H9 (cell line): ENCODE measurements around the gene DPM1. TPM values are rescaled to one million over a fixed set of nuclear protein-coding genes. Genes with fewer than 3 reads are reported as not detected.

Source experiments
- DNase-seq: peaks from one replicate; pipeline ENCODE4 v3.0.0-alpha.2; 2017
- H2AFZ ChIP-seq: one replicate; pipeline ENCODE4 v1.6.1; 2013; ENCODE audit warnings: mild to moderate bottlenecking, low read length, control low read depth, moderate library complexity
- H2AK5ac ChIP-seq: 2 replicates; pipeline ENCODE4 v1.6.1; 2013; ENCODE audit warnings: low read length, control low read depth, mixed read lengths; ENCODE audit not compliant: insufficient read length
- H2BK120ac ChIP-seq: one replicate; pipeline ENCODE4 v1.6.1; 2013; ENCODE audit warnings: low read depth, mild to moderate bottlenecking, low read length, control low read depth, inconsistent platforms; ENCODE audit not compliant: poor library complexity, severe bottlenecking
- H2BK12ac ChIP-seq: 2 replicates; pipeline ENCODE4 v1.6.1; 2013; ENCODE audit warnings: low read length, control low read depth, mixed read lengths, low read depth; ENCODE audit not compliant: insufficient read length
- H2BK15ac ChIP-seq: 2 replicates; pipeline ENCODE4 v1.6.1; 2013; ENCODE audit warnings: low read depth, low read length, control low read depth
- H2BK20ac ChIP-seq: one replicate; pipeline ENCODE4 v1.6.1; 2013; ENCODE audit warnings: low read depth, mild to moderate bottlenecking, low read length, control low read depth, inconsistent platforms; ENCODE audit not compliant: poor library complexity, severe bottlenecking
- H2BK5ac ChIP-seq: 2 replicates; pipeline ENCODE4 v1.6.1; 2013; ENCODE audit warnings: low read length, control low read depth, mixed read lengths; ENCODE audit not compliant: insufficient read length
- H3K14ac ChIP-seq: 2 replicates; pipeline ENCODE4 v1.6.1; 2013; ENCODE audit warnings: low read length, control low read depth; ENCODE audit not compliant: insufficient read depth
- H3K18ac ChIP-seq: 2 replicates; pipeline ENCODE4 v1.6.1; 2013; ENCODE audit warnings: low read depth, mild to moderate bottlenecking, mixed read lengths, low read length, control low read depth; ENCODE audit not compliant: insufficient read length
- H3K23ac ChIP-seq: 2 replicates; pipeline ENCODE4 v1.6.1; 2013; ENCODE audit warnings: low read length, control low read depth, mixed read lengths, low read depth; ENCODE audit not compliant: insufficient read length
- H3K23me2 ChIP-seq: 2 replicates; pipeline ENCODE4 v1.6.1; 2013; ENCODE audit warnings: low read depth, mild to moderate bottlenecking, mixed read lengths, low read length, control low read depth; ENCODE audit not compliant: insufficient read length, poor library complexity, severe bottlenecking
- H3K27ac ChIP-seq: 2 replicates; pipeline ENCODE4 v1.5.1; 2013; ENCODE audit warnings: low read length, control low read depth, mixed read lengths, low read depth; ENCODE audit not compliant: insufficient read length
- H3K27me3 ChIP-seq: 2 replicates; pipeline ENCODE4 v1.6.1; 2013; ENCODE audit warnings: low read length, control low read depth, inconsistent platforms; ENCODE audit not compliant: insufficient read depth
- H3K4ac ChIP-seq: 2 replicates; pipeline ENCODE4 v1.6.1; 2013; ENCODE audit warnings: low read depth, mild to moderate bottlenecking, control low read depth, inconsistent platforms, low read length, moderate library complexity
- H3K4me1 ChIP-seq: 2 replicates; pipeline ENCODE4 v1.6.1; 2013; ENCODE audit warnings: low read length, control low read depth, inconsistent platforms; ENCODE audit not compliant: insufficient read depth
- H3K4me2 ChIP-seq: 2 replicates; pipeline ENCODE4 v1.6.1; 2013; ENCODE audit warnings: low read length, control low read depth, mixed read lengths; ENCODE audit not compliant: insufficient read length, insufficient read depth
- H3K56ac ChIP-seq: 2 replicates; pipeline ENCODE4 v1.6.1; 2013; ENCODE audit warnings: low read depth, mild to moderate bottlenecking, mixed read lengths, low read length, control low read depth; ENCODE audit not compliant: insufficient read length
- H3K79me1 ChIP-seq: 2 replicates; pipeline ENCODE4 v1.6.1; 2013; ENCODE audit warnings: low read depth, mild to moderate bottlenecking, moderate library complexity, low read length, control low read depth, inconsistent platforms; ENCODE audit not compliant: insufficient read depth, poor library complexity, severe bottlenecking
- H3K79me2 ChIP-seq: 2 replicates; pipeline ENCODE4 v1.6.1; 2013; ENCODE audit warnings: low read length, control low read depth, inconsistent platforms; ENCODE audit not compliant: insufficient read depth
- H3K9ac ChIP-seq: 2 replicates; pipeline ENCODE4 v1.6.1; 2013; ENCODE audit warnings: low read length, control low read depth, mixed read lengths; ENCODE audit not compliant: insufficient read length; ENCODE audit errors: extremely low read depth
- H3K9me3 ChIP-seq: one replicate; pipeline ENCODE4 v1.6.1; 2013; ENCODE audit warnings: low read depth, low read length, inconsistent platforms; ENCODE audit not compliant: control insufficient read depth
- H3T11ph ChIP-seq: one replicate; pipeline ENCODE4 v1.6.1; 2013; ENCODE audit warnings: mild to moderate bottlenecking, low read length, control low read depth, inconsistent platforms
- H4K20me1 ChIP-seq: one replicate; pipeline ENCODE4 v1.6.1; 2013; ENCODE audit not compliant: control insufficient read depth, insufficient read length, insufficient read depth
- H4K5ac ChIP-seq: 2 replicates; pipeline ENCODE4 v1.6.1; 2013; ENCODE audit warnings: low read depth, mild to moderate bottlenecking, mixed read lengths, low read length, control low read depth; ENCODE audit not compliant: insufficient read length
- H4K8ac ChIP-seq: replicated peaks from 2 replicates; pipeline ENCODE4 v1.6.1; 2013; ENCODE audit warnings: low read length, control low read depth, mixed read lengths, low read depth; ENCODE audit not compliant: insufficient read length
- H4K91ac ChIP-seq: 2 replicates; pipeline ENCODE4 v1.6.1; 2013; ENCODE audit warnings: low read depth, mild to moderate bottlenecking, moderate library complexity, mixed read lengths, low read length, control low read depth; ENCODE audit not compliant: insufficient read length
- H3K27ac Mint-ChIP-seq, 3 experiments: 2 replicates in 2 of 3; 3 replicates in 1 of 3; pipeline ENCODE4 v1.8.0; 2020 to 2021; ENCODE audit warnings: mixed read lengths in 3 of 3, mild to moderate bottlenecking in 1 of 3, moderate library complexity in 1 of 3
- H3K27me3 Mint-ChIP-seq: 2 replicates; pipeline ENCODE4 v1.8.0; 2021; ENCODE audit warnings: low read depth, mild to moderate bottlenecking, moderate library complexity, mixed read lengths
- H3K36me3 Mint-ChIP-seq, 3 experiments: 2 replicates in 2 of 3; 3 replicates in 1 of 3; pipeline ENCODE4 v1.8.0; 2020 to 2021; ENCODE audit warnings: low read depth in 3 of 3, mixed read lengths in 3 of 3; ENCODE audit not compliant: insufficient read depth in 1 of 3
- H3K4me1 Mint-ChIP-seq, 2 experiments: 2 replicates each; pipeline ENCODE4 v1.8.0; 2020; ENCODE audit warnings: mixed read lengths in 2 of 2
- H3K4me3 Mint-ChIP-seq, 2 experiments: 2 replicates in 1 of 2; 3 replicates in 1 of 2; pipeline ENCODE4 v1.8.0; 2020 to 2021; ENCODE audit warnings: mild to moderate bottlenecking in 2 of 2, mixed read lengths in 2 of 2, moderate library complexity in 1 of 2
- H3K9me3 Mint-ChIP-seq, 2 experiments: 2 replicates in 1 of 2; 3 replicates in 1 of 2; pipeline ENCODE4 v1.8.0; 2020; ENCODE audit warnings: mild to moderate bottlenecking in 2 of 2, mixed read lengths in 2 of 2, moderate library complexity in 1 of 2
- CTCF ChIP-seq: fragments of 200-600 bp; sonication (generic); conservative IDR thresholded peaks from 3 replicates; pipeline ENCODE4 v1.8.0; 2021; ENCODE audit warnings: antibody characterized with exemption, mild to moderate bottlenecking
- WGBS: extraction: QIAGEN DNeasy Blood & Tissue Kit; methylation state at CpG from one replicate; pipeline ENCODE4 v1.1.7; 2013; ENCODE audit warnings: missing lambda C conversion rate, low lambda C conversion rate, mixed read lengths; ENCODE audit not compliant: insufficient read length; ENCODE audit errors: extremely low coverage; 5-methylcytosine and 5-hydroxymethylcytosine counted together
- total RNA-seq: library from RNA; stranded (reverse); gene quantifications from 2 replicates; pipeline ENCODE4 v1.2.1, GENCODE V29; 2021

DPM1 gene
- total RNA-seq, 1 experiment from 2014 or later = 64.0 TPM

GRCh38 chr20:50977066-50978021, 19.0 kb upstream of the DPM1 start:
- Histone ChIP-seq H4K91ac (no peak overlapping the region), H3K27me3 (no peaks in the 10 kb centered on the region), H3K23me2 (no peaks in the 10 kb centered on the region), H2BK5ac (no peak overlapping the region), H2BK12ac (no peak overlapping the region), H3K27ac (no peak overlapping the region), H2AFZ (no peak overlapping the region), H3K9me3 (no peaks in the 10 kb centered on the region), H2BK120ac (no peak overlapping the region), H3K9ac (no peak overlapping the region), H4K20me1 (no peaks in the 10 kb centered on the region), H3K4me2 (no peak overlapping the region), H2AK5ac (no peak overlapping the region), H4K5ac (no peak overlapping the region), H3K18ac (no peak overlapping the region), H2BK15ac (no peak overlapping the region), H4K8ac (no peak overlapping the region), H3K23ac (no peak overlapping the region), H3T11ph (no peak overlapping the region), H2BK20ac (no peak overlapping the region), H3K56ac (no peak overlapping the region), H3K4me1 (no peaks in the 10 kb centered on the region), H3K79me1 (no peaks in the 10 kb centered on the region), H3K14ac (no peak overlapping the region), H3K4ac (no peak overlapping the region), H3K79me2 (no peaks in the 10 kb centered on the region)
- no peak overlapping the region; a peak in 1 of 5 replicates for H3K4me3 Mint-ChIP-seq
- no peak overlapping the region; a peak in 1 of 7 replicates for H3K27ac Mint-ChIP-seq
- no CpG with 5 or more reads among the region's 20 CpGs for WGBS
- H3K4me1 Mint-ChIP-seq = peaks cover 12 to 16% of the 10 kb centered on the region in 2 experiments
- TF ChIP-seq CTCF = no peak
- no peaks in the 10 kb centered on the region for H3K36me3 Mint-ChIP-seq
- H3K27me3 Mint-ChIP-seq = peaks cover 16% of the 10 kb centered on the region
- 0 out of 5 replicates have a peak, but pooled peaks cover 0 to 2% of the 10 kb centered on the region in 2 experiments for H3K9me3 Mint-ChIP-seq
- DNase-seq = no peak
